Right kidney (tissue), 1 donor: Measurements from ENCODE around the gene NOA1.
"Not testable (repeated sequence)": the region's sequence is repeated elsewhere in the genome, so short reads cannot be mapped to it uniquely, and the experiment has no call there.

ENCODE experiments used
- DNase-seq: peaks from one replicate; pipeline ENCODE4 v3.0.0-alpha.2; 2016

Gene NOA1

DNA sequence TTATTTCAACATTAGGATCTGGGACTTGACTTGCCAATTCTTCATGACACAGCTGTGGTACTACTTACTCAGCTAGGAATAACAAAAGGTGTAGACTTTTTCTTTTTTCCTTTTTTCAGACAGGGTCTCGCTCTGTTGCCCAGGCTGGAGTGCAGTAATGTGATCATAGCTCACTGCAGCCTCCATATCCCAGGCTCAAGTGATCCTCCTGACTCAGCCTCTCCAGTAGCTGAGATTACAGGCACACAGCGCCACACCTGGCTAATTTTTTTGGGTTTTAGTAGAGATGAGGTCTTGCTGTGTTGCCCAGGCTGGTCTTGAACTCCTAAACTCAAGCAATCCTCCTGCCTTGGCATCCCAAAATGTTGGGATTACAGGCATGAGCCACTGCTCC lies 16.3 kb downstream of the NOA1 start:
- DNase-seq, result no peak

GRCh38 chr4:56959100-56959499 lies 18.3 kb downstream of the NOA1 start:
- DNase-seq, result no peak

- DNase-seq, result peak; percentile 54
Measured at GRCh38 chr4:56958111-56958517, 19.3 kb downstream of the NOA1 start.

DNA sequence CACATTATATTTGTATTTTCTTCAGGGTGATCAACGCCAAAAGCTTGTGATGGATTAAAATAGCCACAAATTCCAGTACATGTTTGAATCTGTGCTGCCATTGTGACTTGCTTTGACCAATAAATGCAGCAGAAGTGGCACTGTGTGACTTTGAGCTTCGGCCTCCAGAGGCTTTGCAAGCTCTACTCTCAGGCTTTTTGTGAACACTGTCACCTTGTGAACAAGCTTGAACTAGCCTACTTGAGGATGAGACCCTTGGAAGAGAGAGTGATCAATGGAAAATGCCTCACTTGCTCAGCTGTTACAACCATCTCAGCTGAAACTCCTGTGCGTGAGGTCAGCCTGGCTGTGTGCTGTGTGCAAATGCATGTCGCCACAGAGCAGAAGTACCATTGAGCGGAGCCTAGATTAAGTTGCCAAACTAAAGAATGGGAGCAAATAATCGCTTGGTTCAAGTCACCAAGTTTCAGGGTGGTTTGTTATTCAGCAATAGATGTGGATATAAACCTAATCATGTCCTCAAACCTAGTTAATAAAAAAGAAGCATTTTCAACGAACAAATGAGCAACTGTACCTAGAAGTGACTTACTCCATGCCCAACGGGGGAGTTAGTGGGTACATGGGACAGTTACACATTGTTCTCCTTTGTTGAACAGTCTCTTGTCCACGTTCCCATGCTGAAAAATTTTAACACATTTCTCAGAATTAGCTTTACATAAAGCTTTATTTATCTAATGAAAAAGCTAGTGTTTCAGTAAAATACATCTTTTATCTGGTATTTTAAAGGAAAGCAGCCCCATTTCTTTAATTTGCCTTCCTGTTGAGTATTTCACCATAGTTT lies 23.5 kb downstream of the NOA1 start:
- DNase-seq, result no peak

DNA sequence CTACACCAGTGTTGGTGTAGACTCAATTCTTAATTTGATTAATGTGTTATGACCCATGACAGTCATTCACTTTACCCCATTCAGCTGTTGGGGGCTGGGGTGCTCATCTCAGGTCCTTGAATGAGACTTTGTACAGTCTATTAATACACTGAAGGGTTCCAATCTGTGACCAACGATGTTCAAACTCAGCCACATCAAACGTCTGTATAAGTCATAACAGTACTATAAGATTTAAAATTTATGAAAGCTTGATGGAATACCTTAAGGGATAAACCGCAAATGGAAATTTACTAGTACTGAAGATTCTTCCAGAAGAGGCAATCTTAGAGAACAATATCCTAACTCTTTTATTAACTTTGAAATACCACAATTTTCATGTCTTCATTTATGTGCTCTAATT lies 36.0 kb downstream of the NOA1 start:
- no peak for DNase-seq

- no peak for DNase-seq
Measured at GRCh38 chr4:56940971-56941370, 36.4 kb downstream of the NOA1 start.

- no peak for DNase-seq
Measured at GRCh38 chr4:56940403-56940802, 37.0 kb downstream of the NOA1 start.

DNA sequence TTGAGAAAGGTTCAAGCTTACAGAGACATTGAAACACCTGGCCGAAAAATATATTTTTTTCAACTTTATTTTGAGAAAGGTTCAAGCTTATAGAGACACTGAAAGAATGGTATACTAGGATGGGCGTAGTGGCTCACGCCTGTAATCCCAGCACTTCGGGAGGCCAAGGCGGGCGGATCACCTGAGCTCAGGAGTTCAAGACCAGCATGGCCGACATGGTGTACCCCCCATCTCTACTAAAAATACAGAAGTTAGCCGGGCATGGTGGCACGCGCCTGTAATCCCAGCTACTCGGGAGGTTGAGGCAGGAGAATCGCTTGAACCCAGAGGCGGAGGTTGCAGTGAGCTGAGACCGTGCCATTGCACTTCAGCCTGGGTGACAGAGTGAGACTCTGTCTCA lies 37.6 kb downstream of the NOA1 start:
- not testable (repeated sequence) for DNase-seq

GRCh38 chr4:56937262-56937661 lies 40.1 kb downstream of the NOA1 start:
- DNase-seq, result no peak

DNA sequence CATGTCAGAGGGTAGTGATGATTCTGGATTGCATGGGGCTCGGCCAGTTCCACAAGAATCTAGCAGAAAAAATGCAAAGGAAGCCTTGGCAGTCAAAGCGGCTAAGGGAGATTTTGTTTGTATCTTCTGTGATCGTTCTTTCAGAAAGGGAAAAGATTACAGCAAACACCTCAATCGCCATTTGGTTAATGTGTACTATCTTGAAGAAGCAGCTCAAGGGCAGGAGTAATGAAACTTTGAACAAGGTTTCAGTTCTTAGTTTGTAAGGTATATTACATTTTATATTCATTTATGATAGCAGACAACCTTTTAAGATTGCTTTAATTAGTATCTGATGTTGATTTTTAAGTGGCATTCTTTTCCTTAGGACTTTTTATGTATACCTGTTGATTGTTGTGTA lies 45.5 kb downstream of the NOA1 start:
- DNase-seq, result no peak

GRCh38 chr4:56930638-56931037 lies 46.8 kb downstream of the NOA1 start:
- no peak for DNase-seq

- DNase-seq, result no peak
Measured at GRCh38 chr4:56927196-56927595, 50.2 kb downstream of the NOA1 start.

DNA sequence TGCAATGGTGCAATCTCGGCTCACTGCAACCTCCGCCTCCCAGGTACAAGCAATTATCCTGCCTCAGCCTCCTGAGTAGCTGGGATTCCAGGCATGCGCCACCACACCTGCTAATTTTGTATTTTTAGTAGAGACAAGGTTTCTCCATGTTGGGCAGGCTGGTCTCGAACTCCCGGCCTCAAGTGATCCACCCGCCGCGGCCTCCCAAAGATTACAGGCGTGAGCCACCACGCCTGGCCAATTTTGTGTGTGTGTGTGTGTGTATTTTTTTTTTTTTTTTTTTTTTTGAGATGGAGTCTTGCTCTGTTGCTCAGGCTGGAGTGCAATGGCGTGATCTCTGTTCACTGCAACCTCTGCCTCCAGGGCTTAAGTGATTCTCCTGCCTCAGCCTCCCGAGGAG lies 62.4 kb downstream of the NOA1 start:
- DNase-seq, result not testable (repeated sequence)

- no peak for DNase-seq
Measured at GRCh38 chr4:56914336-56914735, 63.1 kb downstream of the NOA1 start.
